Skin epidermis (tissue), 12 donors: Measurements from ENCODE around the gene CNTNAP2.

Experiments
- H3K27ac ChIP-seq, 21 experiments: fragments of 200-600 bp; sonication (generic) in 11 of 21; one replicate each; pipeline ENCODE4 v1.5.0; 2020; ENCODE audit warnings: mild to moderate bottlenecking in 3 of 21, inconsistent platforms in 2 of 21, moderate library complexity in 2 of 21
- H3K4me3 ChIP-seq, 7 experiments: fragments of 200-600 bp; sonication (generic) in 2 of 7; one replicate each; pipeline ENCODE4 v1.5.0; 2020; ENCODE audit warnings: inconsistent platforms in 2 of 7, mild to moderate bottlenecking in 2 of 7, moderate library complexity in 1 of 7

CNTNAP2 gene

DNA sequence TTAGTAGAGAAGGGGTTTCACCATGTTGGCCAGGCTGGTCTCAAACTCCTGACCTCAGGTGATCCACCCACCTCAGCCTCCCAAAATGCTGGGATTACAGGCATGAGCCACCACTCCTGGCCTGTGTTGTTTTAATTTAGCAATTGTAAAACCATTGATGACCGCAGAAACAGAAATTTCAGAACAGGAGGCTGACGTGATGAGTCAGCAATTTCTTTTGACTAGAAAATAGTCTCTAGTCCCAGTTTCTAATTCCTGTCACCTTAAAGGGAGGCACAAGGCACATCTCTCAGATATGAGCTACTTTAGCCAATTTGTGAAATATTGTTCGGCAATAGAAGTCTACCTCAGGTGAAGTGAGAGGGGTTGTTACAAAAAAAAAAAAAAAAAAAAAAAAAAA is 2033.1 kb downstream of the CNTNAP2 start:
- Histone ChIP-seq H3K27ac (no peak overlapping the region), H3K4me3 (no peak overlapping the region)

DNA sequence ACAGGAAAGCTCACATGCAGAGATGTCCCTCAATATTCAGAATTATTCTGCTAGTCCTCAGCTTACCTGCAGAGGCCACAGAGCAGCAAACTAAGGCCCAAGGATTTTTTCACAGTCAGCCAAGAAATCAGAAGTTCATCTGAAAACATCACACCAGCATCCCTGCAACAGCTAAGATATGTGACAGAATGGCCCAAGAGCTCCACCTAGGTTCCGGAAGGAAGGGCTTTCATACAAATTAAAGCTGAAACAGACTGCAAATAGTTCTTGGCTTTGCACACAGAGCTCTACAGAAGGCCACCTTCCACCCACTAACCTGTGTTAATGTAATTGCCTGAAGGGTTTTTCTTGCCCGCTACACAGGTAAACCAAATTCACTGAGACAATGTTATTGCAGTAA is 2035.2 kb downstream of the CNTNAP2 start:
- Histone ChIP-seq H3K27ac (no peak overlapping the region), H3K4me3 (no peak overlapping the region)

DNA sequence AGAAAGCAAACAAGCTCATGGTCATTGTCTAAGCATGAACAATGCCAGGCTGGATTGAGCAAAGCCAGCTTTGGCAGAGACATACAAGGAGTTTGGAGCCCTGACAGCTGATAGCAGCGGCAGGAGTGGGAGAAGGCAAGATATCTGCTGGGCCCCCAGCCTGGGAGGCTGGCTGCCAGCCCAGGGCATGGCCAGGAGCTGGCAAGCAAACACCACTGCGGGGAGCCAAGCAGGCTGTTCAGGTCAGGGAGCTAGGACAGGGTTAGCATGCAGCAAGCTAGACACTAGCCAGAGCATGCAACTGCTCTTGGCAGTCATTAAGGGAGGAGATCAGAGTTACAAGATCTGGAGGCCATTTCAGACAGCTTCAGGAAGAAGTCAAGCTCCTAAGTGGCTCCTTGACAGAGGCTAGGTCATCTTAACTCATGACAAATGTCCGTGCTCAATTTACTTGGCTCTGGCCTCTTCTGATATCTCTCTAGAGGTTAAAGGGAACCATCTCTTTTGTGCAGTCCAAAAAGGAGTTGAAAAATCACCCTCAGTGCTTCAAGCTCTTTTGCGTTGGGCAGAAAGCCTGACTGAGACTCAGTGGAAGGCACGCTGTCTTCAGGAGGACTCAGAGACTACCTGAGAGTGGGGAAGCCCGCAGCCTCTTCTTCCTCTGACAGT is 2037.1 kb downstream of the CNTNAP2 start:
- Histone ChIP-seq H3K4me3 (no peak overlapping the region), H3K27ac (no peak overlapping the region)

DNA sequence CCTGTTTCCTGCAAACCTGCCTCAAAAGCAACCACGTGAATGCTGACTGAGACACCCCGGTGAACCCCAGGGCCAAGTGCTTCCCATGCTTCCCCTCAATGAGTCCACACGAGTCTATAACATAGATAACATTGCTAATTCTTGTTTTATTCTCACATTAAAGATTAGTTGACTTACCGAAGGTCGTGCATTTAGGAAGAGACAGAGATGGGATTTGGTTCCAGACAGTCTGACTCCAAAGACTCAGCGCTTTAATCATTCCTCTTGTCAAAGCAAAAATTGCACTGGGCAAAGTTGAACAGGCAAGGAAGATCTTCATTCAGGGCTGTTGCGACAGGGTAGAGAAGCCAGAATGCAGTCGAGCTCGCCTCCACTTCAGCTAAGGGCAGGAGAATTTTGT is 2038.4 kb downstream of the CNTNAP2 start:
- no peak overlapping the region for H3K27ac ChIP-seq
- no peak overlapping the region for H3K4me3 ChIP-seq

DNA sequence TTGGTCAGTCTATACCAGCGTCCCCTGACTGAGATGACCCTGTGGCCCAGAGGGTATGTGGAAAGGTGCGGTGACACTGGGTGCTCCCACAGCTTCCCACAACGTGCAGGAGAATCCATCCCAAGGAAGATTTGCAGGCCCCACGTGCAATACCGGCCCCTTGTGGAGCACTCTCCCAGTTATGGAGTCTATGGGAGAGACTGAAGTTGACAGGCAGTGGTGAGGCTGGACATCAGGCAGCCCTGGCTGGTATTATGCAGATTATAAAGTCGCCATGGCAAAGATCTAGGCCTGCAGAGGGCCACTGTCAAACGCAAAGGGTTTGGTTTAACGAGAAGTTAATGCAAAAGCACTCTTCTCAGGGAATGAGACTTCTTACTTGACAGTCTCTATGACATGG is 2039.2 kb downstream of the CNTNAP2 start:
- no peak overlapping the region for H3K4me3 ChIP-seq
- no peak overlapping the region for H3K27ac ChIP-seq

DNA sequence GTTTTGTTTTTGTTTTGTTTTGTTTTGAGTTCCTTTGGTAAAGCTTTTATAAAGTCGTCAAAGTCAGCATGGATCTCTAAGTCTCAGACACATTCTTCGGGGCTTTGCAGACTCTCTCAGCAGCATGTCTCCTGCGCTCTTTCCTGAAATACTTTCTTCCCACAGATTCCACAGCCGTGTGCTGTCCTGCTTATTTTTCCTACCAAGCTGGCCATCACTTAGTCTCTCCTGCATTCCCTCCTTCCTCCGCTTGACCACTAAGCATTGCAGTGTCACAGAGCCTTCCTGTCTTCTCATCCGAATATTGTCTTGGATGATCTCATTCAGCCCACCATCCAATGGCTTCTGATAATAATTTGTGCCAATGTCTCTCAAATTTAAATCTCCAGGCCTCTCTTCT is 2039.6 kb downstream of the CNTNAP2 start:
- Histone ChIP-seq H3K27ac (no peak overlapping the region), H3K4me3 (no peak overlapping the region)

DNA sequence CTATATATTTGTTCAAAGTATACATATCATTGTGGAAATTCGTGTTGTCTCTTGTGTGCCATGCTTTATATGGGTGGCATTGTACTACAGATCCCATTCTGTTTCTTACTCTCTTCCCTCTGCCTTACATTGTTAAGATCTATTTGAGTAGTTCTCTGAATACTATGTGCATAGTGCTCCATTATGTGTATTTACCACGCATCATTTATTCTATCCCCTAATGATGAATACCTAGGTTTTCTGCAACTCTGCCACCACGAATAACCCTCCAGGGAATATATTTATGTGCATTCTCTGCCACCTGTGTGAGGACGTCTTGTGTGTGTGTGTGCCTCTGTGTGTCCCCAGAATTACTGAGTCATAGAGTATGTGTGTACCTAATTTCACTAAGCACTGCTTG is 2042.7 kb downstream of the CNTNAP2 start:
- H3K27ac ChIP-seq, result no peak overlapping the region
- no peak overlapping the region for H3K4me3 ChIP-seq

DNA sequence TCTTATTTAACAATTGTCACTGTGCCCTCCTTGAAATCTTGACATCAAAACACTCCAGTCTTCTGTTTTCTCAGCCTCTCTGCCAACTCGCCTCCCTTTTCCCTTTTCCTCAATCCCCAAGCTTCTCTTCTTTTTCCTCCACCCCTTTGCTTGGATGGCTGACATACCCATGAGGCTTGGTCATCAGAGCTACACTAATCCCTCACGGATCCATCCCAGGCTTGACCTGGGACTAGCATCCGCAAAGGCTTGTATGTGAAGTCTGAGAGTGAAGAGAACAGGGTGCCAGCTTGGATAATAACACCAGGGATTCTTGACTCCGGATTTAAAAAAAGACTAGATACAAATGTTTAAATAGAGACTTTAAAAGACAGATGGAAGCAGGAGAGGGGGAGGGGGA is 2045.2 kb downstream of the CNTNAP2 start:
- Histone ChIP-seq H3K27ac (no peak overlapping the region), H3K4me3 (no peak overlapping the region)

DNA sequence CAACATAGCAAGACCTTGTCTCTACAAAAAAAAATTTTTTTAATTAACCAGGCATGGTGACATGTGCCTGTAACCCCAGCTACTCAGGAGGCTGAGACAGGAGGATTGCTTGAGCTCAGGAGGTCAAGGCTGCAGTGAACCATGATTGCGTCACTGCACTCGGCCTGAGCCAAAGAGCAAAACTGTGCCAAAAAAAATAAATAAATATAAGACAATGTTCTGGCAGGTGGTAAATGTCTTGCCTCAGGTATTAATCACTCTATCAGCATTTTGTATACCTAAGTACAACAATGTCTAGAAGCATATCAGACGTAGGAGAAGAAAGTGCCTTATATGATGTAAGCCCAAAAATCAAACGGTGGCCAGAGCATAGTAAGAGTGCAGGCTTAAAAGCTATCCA is 2046.2 kb downstream of the CNTNAP2 start:
- Histone ChIP-seq H3K27ac (no peak overlapping the region), H3K4me3 (no peak overlapping the region)

DNA sequence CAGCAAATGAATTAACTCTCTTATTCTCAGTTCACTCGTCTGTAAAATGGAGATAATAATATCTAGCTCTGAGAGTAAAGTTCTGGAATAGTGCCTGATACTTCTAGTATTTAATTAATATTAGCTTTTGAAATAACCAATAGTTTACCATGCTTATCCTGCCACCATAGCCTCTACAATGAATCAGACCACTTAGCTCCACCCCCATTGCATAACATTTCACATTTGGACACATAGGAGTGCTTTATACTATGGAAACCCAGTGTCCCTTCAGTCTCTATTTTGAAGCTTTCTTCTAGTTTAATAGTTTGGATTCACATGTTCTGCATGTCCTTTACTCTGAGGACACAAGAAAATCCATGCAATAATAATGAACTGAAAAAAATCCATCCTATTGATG is 2046.6 kb downstream of the CNTNAP2 start:
- Histone ChIP-seq H3K4me3 (no peak overlapping the region), H3K27ac (no peak overlapping the region)

DNA sequence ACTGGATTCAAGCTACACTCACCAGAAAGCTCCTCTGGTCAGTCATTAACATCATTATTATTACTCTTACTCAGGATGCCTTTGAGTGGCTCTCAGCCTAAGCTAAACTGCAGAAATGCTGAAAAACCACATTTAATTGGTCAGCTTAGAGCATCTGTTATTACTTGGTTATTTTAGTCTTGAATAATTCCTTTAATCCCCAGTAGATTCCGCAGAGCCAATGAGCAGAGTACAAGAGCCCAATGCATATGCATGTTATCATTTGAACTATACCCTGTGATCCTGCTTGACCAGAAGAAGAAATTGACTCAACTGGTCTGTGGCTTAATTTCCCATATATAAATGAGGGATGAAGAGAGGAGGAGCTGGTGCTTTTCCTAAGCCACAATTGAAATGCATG is 2056.3 kb downstream of the CNTNAP2 start:
- Histone ChIP-seq H3K27ac (no peak overlapping the region), H3K4me3 (no peak overlapping the region)

DNA sequence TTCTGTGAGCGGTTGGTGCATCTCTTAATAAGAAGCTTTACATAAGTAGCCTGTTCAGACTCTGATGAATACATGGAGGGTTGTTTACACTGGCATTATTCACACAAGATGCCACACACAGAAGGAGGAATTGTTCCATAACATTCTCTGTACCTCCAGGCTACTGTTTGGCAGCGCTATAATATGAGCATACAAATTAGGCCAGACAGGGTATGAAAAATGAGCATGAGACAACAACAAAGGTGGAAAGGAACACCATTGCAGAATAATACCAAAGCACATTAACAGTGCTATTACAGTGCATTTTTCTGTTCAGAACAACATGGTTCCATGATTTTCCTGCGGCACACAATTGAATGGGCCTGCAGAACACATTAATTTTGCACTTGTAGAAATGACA is 2056.8 kb downstream of the CNTNAP2 start:
- Histone ChIP-seq H3K4me3 (no peak overlapping the region), H3K27ac (no peak overlapping the region)

DNA sequence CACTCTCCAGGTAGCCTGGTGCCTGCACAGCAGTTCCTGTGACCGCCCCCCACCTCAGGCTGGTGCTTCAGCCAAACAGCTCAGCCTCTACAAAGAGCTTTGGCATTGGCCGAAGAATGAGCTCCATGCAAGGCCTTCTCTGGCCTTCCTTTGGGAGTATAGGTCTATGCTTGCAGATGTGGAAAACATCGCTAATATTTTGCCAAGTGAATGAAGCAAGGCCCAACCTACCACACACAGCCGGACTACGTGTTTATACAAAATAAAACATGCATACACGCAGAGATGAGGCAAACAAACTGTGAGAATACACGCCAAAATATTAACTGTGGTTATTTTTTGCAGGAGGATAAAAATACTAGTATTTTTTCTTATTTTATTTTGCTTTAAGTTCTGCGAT is 2057.8 kb downstream of the CNTNAP2 start:
- Histone ChIP-seq H3K27ac (no peak overlapping the region), H3K4me3 (no peak overlapping the region)

DNA sequence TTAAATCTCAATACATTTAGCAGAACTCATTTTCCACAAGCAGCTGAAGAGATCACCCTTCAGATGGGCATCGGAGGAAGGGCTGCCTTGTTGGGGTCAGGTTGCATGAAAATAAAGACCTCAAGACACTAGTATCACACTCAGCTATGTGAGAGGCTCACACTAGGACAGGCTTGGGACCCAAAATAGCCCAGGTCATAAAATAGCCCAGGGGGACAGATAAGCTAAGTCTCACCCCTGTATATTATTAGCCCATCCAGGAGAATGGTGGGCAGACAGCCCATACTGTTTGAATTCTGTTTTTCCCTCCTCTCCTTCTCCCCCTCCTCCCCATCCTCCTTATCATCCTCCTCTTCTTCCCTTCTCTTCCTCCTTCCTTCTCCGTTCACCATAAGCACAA is 2058.9 kb downstream of the CNTNAP2 start:
- Histone ChIP-seq H3K27ac (no peak overlapping the region), H3K4me3 (no peak overlapping the region)

DNA sequence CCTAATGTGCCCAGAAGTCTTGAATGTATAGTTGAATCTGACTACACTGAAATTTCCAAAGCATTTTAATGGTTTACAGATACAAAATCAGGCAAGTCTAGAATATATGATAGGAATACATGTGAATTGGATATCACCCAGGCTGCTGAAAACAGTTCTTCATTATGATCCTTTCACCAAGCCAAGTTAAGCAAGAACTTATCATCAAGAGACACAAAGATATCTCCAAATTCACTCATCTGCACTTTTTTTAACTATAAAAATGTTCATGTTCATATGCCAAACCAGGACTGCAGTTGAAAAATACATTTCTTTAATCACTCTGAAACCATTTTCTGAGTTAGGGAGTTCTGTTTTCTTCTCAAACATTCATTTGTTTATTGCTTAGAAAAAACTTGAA is 2061.4 kb downstream of the CNTNAP2 start:
- H3K27ac ChIP-seq, result no peak overlapping the region
- no peak overlapping the region for H3K4me3 ChIP-seq

DNA sequence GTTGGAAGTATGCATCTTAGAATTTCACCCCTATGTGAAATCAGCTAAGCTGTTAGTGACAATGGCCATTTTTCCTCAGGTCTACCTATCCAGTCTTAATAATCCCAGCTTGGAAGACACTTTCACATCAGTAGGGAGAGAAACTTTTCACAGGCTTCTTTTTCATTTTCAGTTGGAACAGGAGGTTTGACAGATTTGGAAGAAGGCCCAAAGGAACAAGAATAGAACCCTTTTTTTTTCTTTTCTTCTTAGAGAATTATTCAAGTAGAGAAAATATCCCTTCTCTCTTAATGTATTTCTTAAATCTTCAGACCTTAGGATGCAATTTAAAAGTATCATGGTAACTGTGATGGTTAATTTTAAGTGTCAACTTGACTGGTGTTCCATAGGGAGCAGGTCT is 2063.5 kb downstream of the CNTNAP2 start:
- Histone ChIP-seq H3K4me3 (no peak overlapping the region), H3K27ac (no peak overlapping the region)

DNA sequence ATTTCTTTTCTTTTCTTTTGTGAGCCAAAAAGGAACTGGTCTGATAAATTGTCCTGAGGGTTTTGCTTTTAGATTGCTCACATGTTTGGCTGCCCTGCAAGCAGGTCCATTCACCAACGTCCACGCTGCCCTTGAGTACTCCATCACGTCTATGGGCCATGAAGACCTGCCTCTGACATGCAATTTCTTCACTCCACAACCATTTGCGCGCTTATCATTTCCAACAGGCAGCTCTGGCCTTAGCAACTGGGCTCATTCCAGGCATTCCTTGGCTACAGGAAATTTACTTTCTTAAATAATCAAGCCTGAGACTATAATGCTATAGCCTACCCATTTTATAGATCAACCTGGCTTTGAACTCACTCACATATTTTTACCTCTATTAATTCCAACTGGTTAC is 2065.7 kb downstream of the CNTNAP2 start:
- no peak overlapping the region for H3K27ac ChIP-seq
- no peak overlapping the region for H3K4me3 ChIP-seq

DNA sequence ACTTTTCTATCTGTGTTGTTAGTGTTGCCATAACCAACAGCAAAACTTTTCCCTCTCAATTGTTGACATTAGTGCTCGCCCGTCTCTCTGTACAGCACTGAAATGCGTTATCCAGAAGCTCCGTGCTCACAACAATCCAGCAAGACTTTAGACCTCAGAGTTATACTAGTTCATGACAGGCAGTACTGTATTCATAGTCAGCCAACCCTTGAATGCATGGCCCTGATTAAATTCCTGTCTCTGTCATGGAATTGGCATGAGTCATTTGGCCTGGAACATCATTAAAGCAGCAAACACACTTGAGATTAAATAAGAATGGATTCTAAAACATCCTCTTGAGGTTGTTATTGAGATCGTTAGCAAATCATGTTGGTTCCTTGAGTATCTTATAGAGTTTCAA is 2068.4 kb downstream of the CNTNAP2 start:
- Histone ChIP-seq H3K27ac (no peak overlapping the region), H3K4me3 (no peak overlapping the region)

DNA sequence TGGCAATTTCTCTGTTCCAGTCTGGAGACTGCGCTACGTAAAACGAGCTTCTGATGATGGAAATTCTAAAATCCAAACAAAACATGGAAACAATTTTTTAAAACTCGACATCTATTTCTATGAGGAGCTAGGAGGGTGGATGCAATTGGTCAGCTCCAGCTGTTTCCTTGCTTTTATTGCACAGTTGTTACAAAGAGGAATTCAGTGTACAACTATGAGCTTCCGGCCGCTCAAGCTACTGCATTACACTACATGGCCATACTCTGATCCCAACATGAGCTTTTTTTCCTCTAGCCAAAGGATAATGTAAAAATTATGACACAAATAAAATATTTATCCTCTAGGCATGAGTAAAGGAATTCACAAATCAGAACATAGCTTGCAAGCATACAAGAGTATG is 2070.9 kb downstream of the CNTNAP2 start:
- Histone ChIP-seq H3K4me3 (no peak overlapping the region), H3K27ac (no peak overlapping the region)

DNA sequence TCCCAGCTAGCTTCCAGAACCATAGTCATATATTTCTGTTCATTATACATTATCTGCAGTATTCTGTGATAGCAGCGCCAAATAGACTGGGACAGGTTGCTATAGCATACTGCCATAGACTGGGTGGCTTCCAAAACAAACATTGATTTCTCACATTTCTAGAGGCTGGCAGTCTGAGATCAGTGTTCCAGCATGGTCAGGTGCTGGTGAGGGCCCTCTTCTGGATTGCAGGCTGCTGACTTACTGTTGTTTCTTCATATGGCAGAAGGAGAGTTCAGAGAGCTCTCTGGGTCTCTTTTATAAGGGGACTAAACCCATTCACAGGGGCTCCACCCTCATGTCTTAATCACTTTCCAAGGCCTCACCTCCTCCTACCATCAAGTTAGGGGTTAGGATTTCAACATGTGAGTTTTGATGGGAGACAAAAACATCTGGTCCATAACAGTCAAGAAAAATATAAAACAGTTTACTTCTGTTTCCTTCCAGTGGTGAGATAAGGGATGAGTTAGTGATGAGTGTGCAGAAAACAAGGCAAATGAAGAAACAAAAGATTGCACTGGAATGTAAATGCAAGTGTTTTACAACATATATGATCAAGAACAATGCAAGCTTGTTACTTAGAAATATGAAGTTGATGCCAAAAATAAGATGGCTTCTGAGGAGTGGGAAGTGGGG is 2074.9 kb downstream of the CNTNAP2 start:
- Histone ChIP-seq H3K27ac (no peak overlapping the region), H3K4me3 (no peak overlapping the region)

DNA sequence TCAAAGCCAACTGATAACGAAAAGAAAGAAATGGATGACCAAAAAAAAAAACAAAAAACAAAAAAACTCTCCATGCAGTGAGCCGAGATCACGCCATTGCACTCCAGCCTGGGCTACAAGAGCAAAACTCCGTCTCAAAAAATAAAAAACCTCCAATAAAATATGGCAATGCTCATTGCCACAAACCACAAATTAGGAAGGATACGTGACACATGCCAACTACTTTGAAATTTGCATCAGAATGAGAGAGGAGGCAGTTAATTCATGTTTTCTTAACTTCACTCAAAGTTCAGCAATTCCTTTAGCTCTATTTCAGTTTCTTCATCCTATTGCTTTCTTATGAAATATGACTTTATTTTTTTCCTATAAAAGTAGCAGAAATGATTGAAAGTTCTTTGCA is 2075.9 kb downstream of the CNTNAP2 start:
- H3K4me3 ChIP-seq, result no peak overlapping the region
- no peak overlapping the region for H3K27ac ChIP-seq

DNA sequence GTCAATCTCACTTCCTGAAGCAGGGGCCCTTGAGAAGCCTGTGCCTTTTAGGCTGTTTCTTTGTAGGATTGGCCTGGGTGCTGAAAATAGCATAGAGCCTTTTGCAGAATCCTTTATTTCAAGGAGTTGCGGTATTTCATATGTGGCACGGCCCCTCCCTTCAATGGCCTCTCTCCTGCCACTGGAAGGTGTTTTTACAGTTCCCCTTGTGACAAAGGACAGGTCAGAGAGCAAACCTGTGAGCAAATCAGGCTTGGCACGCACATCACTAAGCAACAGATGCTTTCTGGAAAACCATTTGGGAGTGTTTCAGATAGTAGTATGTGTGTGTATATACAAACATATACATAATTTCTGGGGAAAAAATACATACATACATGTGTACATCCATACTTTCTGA is 2085.4 kb downstream of the CNTNAP2 start:
- no peak overlapping the region for H3K27ac ChIP-seq
- no peak overlapping the region for H3K4me3 ChIP-seq
